GM19023 (cell line): Measurements from ENCODE around the gene TENM4.

Source experiments
- ATAC-seq: cut with Tn5 transposase; IDR thresholded peaks from one replicate; pipeline ENCODE4 v1.9.1; 2021; ENCODE audit warnings: mild to moderate bottlenecking, moderate library complexity; ENCODE audit not compliant: unreplicated experiment

The TENM4 gene

GRCh38 chr11:79189601-79190000, 251.2 kb downstream of the TENM4 start:
- ATAC-seq, result no peak

- no peak for ATAC-seq
Observed at GRCh38 chr11:79189055-79189454, 251.8 kb downstream of the TENM4 start.

GRCh38 chr11:79186669-79187068, 254.2 kb downstream of the TENM4 start:
- ATAC-seq, result no peak

- no peak for ATAC-seq
Observed at GRCh38 chr11:79185351-79185750, 255.5 kb downstream of the TENM4 start.

- no peak for ATAC-seq
Observed at GRCh38 chr11:79184285-79184684, 256.5 kb downstream of the TENM4 start.

- no peak for ATAC-seq
Observed at GRCh38 chr11:79182794-79183193, 258.0 kb downstream of the TENM4 start.

- ATAC-seq, result no peak
Observed at GRCh38 chr11:79179087-79179486, 261.7 kb downstream of the TENM4 start.

GRCh38 chr11:79174045-79175008, 266.5 kb downstream of the TENM4 start:
- ATAC-seq, result no peak

GRCh38 chr11:79173615-79174014, 267.2 kb downstream of the TENM4 start:
- ATAC-seq, result no peak

- ATAC-seq, result no peak
Observed at GRCh38 chr11:79170321-79170720, 270.5 kb downstream of the TENM4 start.

GRCh38 chr11:79168530-79169110, 272.2 kb downstream of the TENM4 start:
- no peak for ATAC-seq

GRCh38 chr11:79167510-79168188, 273.2 kb downstream of the TENM4 start:
- ATAC-seq, result no peak

- ATAC-seq, result no peak
Observed at GRCh38 chr11:79165908-79166307, 274.9 kb downstream of the TENM4 start.

GRCh38 chr11:79160791-79161403, 279.9 kb downstream of the TENM4 start:
- ATAC-seq, result no peak

GRCh38 chr11:79159657-79160450, 281.0 kb downstream of the TENM4 start:
- ATAC-seq, result no peak

- ATAC-seq, result no peak
Observed at GRCh38 chr11:79157738-79158137, 283.1 kb downstream of the TENM4 start.

GRCh38 chr11:79156031-79156430, 284.8 kb downstream of the TENM4 start:
- ATAC-seq, result no peak

GRCh38 chr11:79155237-79155636, 285.6 kb downstream of the TENM4 start:
- ATAC-seq, result no peak

GRCh38 chr11:79152511-79152910, 288.3 kb downstream of the TENM4 start:
- no peak for ATAC-seq

GRCh38 chr11:79151396-79151795, 289.4 kb downstream of the TENM4 start:
- ATAC-seq, result no peak
